Measurements from ENCODE around the gene INPP5E.

DNA sequence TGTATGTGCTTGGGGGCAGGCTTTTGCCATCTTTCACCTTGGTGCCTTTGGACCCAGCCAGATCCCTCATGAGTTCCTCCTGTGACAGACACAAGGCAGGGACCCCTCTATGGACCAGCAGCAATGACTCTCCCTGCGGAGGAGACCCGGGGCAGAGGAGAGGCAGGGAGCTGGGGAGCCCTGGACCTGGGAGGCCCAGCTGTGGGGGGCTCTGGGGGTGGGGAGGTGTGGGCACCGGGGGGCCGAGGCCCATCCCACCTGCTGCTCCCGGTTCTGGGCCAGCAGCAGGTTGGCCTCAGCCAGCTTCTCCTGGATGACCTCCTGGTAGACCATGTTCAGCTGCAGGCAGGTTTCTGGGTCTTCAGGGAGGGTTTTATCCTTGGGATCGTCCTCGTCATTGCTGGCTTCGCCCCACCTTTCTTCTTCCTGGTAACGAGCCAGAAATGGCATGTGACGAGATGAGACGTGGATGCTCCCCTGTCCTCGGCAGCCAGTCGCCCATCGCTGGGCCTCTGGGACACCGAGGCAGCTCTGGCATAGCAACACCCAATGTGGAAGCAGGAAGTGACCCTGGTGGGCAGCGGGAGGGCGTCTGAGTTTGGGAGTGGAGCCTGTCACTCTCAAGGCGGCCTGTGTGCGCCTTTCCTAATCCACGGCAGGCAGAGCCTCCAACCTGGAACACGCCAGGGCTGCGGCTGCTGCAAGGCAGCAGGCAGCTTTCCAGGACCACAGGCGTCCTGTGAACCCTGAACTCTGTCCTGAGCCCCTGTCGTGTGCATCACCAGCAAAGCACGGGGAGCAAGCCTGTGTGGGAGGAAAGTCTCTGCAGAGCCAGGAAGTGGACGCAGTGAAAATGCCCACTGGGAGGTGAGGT is 44.1 kb downstream of the INPP5E start:
- TF ChIP-seq POLR2A (IDR thresholded peaks at IDR 0.05; ENCODE audit: low read length) = no peak
- no peak for TF ChIP-seq GATA1 (IDR thresholded peaks at IDR 0.05; ENCODE audit: low read depth, low read length)

Data from erythroblast (primary cell).